GM19193 (cell line): ENCODE data around the gene SEMA3D.

Source experiments
- POLR2A ChIP-seq: IDR thresholded peaks from 4 replicates; pipeline ENCODE4 v1.6.1; 2011; ENCODE audit not compliant: insufficient read depth, insufficient read length; ENCODE audit errors: extremely low read depth

SEMA3D gene

DNA sequence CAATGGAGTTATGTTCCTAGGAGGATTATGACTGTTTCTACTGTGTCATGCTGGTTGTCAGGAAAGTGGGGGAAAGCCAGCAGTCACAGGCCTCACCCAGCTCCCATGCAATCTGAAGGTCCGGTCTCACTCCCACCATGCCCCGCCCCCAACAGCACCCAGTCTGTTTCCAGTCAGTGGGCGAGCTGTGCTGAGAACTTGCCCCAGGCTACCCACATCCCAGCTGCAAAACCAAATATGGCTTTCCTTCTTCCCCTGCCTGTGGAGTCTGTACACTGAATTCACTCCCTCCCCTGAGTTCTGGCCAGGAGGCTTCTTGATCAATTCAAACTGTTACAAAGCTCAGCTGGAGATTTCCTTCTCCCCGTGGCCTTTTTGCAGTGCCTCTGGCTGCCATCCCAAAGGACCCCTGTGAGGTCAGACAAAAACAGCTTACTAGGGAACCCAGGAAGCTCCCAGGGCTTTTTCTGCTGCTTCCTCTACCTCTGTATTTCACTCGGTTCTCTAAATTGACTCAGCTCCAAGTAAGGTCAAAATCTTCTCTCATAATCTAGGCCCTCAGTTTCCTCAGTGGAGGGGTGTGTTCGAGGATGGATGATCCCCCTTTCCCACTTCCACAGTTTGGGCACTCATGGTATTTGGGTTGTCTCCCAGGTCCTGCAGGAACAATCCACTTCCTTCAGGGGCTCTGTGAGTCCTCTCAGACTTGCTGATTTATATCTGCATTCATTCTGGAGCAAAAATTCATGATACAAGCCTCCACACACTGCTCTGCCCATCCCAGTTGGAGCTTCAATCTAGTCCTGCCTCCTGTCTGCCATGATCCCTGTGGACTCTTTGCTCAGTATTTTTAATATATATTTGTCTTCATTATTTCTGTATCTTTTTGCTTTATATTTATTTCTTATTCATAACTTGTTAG, 205.5 kb downstream of the SEMA3D start:
- no peak for TF ChIP-seq POLR2A

GRCh38 chr7:84975586-84976185, 211.2 kb downstream of the SEMA3D start:
- no peak for TF ChIP-seq POLR2A

- no peak for TF ChIP-seq POLR2A
These were observed 215.5 kb downstream of the SEMA3D start for GRCh38 chr7:84971360-84971759.

DNA sequence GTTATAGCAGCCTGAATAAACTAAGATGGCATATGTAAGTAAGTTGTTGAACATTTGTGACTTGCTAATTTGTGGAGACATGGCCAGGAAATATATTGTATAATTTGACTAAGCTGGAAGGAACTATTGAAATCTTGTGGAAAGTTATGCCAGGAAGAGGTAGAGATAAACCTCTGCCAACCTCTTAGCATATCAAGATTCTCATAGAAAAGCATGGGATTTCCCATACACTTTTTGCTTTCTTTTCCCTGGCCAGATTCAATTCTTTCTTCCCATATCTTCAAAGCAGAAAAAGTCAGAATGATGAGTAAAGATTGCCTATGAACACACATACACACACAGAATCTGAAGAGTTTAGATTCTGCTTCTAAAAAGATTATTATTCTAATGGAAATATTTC, 216.2 kb downstream of the SEMA3D start:
- TF ChIP-seq POLR2A, result no peak

DNA sequence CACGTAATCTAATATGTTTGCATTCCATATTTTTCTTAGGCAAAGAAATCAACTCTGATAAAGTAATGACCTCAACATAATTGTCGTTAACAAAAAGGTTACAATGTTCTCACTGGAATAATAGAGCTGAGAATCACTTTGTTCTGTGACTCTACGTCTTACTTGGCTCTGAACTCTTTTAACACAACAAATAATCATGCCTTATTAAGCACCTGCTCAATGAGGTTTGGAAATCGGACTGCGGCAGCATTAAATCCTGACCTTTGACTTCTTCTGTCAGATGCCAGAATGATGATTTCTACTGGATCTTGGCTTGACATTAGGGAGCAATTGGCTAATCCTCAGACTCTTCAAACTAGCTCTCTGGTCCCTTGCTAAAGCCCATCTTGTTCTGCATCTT, 233.6 kb downstream of the SEMA3D start:
- no peak for TF ChIP-seq POLR2A

DNA sequence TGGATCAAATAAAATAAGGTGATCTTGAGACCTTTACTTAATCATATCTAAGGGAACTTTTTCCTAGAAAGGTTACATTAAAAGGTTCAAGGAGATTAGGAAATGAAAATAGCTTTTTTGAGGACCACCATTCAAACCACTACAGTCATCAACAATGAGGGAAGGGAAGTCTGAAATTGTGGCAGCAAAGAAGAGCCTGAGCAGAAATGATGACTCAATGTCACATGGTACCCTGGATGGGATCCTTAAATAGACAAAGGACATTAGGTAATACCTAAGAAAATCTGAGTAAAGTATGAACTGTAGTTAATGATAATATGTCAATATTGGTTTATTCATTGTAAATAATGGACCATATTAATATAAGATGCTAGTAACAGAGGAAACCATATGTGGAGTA, 236.0 kb downstream of the SEMA3D start:
- no peak for TF ChIP-seq POLR2A

DNA sequence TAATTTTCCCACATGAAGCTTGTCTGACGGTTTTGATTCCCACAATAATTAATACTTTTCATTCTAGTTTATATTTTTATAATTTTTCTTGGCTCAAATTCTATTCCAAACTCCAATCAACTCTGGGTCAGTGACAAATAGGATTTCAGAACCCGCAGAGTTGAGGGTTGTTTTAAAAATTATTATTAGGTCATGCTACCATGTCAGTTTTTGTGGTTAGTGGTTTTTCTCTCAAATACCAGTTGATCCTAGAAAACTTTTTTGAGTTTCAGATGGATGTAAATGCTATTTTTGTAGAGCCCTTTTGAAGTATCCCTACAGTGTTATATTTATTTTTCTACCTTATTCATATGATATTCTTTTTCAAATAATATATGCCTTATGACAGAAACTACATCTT, 237.4 kb downstream of the SEMA3D start:
- no peak for TF ChIP-seq POLR2A

- no peak for TF ChIP-seq POLR2A
These were observed 237.8 kb downstream of the SEMA3D start for GRCh38 chr7:84949067-84949466.

DNA sequence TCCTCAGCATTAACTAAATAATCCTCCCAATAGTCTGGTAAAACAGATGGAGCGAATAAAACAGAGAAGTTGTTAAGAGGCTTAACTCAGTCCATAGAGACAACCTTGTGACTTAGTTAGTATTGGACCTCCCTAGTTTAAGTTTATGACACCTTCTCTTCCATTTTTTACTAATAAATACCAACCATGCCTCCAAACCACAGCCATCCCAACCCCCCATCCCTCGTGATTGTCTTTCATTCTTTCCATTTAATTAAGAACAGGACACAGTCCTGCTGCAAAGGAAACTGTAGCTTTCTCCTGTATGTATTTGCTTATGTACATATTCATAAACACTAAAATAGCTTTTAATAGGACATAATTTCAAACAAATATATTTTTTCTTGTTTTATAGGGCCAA, 238.2 kb downstream of the SEMA3D start:
- no peak for TF ChIP-seq POLR2A

GRCh38 chr7:84946549-84946948, 240.3 kb downstream of the SEMA3D start:
- TF ChIP-seq POLR2A, result no peak
